Liver (tissue), 9 donors: ENCODE results near the gene SLC14A1. TPM values are rescaled to one million over a fixed set of nuclear protein-coding genes. Genes with fewer than 3 reads are reported as not detected.

Source experiments
- DNase-seq: peaks from one replicate; pipeline ENCODE4 v3.0.0-alpha.2; 2017; ENCODE audit warnings: low spot score
- H3K27ac ChIP-seq, 2 donors: one replicate each; pipeline ENCODE4 v1.7.0; 2013; ENCODE audit warnings: inconsistent platforms in 2 of 2, low read length in 2 of 2, control low read depth in 1 of 2, low read depth in 1 of 2, mild to moderate bottlenecking in 1 of 2
- H3K27me3 ChIP-seq, 4 donors: one replicate each; pipeline versions ENCODE4 v1.6.1 to v1.7.0; 2013; ENCODE audit warnings: low read length in 3 of 4, inconsistent platforms in 1 of 4, mild to moderate bottlenecking in 1 of 4, moderate library complexity in 1 of 4; ENCODE audit not compliant: control insufficient read depth in 4 of 4, insufficient read depth in 4 of 4
- H3K36me3 ChIP-seq, 4 donors: one replicate each; pipeline versions ENCODE4 v1.6.1 to v1.7.0; 2013; ENCODE audit warnings: low read length in 3 of 4, mild to moderate bottlenecking in 3 of 4, low read depth in 1 of 4, moderate library complexity in 1 of 4; ENCODE audit not compliant: control insufficient read depth in 4 of 4, insufficient read depth in 3 of 4
- H3K4me1 ChIP-seq, 4 donors: one replicate each; pipeline versions ENCODE4 v1.6.1 to v1.7.0; 2013; ENCODE audit warnings: low read length in 3 of 4, mild to moderate bottlenecking in 3 of 4, moderate library complexity in 1 of 4; ENCODE audit not compliant: control insufficient read depth in 4 of 4, insufficient read depth in 4 of 4
- H3K4me3 ChIP-seq, 3 donors: one replicate each; pipeline versions ENCODE4 v1.6.1 to v1.7.0; 2013; ENCODE audit warnings: low read length in 3 of 3, control low read depth in 1 of 3, low read depth in 1 of 3, mild to moderate bottlenecking in 1 of 3
- H3K9ac ChIP-seq, 2 donors: one replicate each; pipeline ENCODE4 v1.7.0; 2013; ENCODE audit warnings: low read length in 2 of 2, mild to moderate bottlenecking in 2 of 2, moderate library complexity in 2 of 2, control low read depth in 1 of 2, low read depth in 1 of 2
- H3K9me3 ChIP-seq, 4 donors: one replicate each; pipeline versions ENCODE4 v1.6.1 to v1.7.0; 2013; ENCODE audit warnings: low read length in 3 of 4; ENCODE audit not compliant: control insufficient read depth in 4 of 4
- CTCF ChIP-seq: fragments of 150-350 bp; IDR thresholded peaks from 2 replicates; pipeline ENCODE4 v1.5.1; 2017; ENCODE audit warnings: improper control_type of control experiment, low read depth, low read length; ENCODE audit not compliant: missing input control
- EGR1 ChIP-seq, 2 donors: IDR thresholded peaks; 2 replicates each; pipeline ENCODE4 v1.6.1; 2016 to 2018; ENCODE audit warnings: antibody characterized with exemption in 2 of 2, low read depth in 2 of 2
- FOXA2 ChIP-seq: IDR thresholded peaks from 2 replicates; pipeline ENCODE4 v1.6.1; 2016; ENCODE audit warnings: antibody characterized with exemption
- GABPA ChIP-seq, 2 donors: IDR thresholded peaks in 1 of 2; conservative IDR thresholded peaks in 1 of 2; 2 replicates each; pipeline ENCODE4 v1.6.1; 2016; ENCODE audit warnings: antibody characterized with exemption in 2 of 2, mild to moderate bottlenecking in 1 of 2, moderate library complexity in 1 of 2
- HNF4G ChIP-seq: IDR thresholded peaks from 2 replicates; pipeline ENCODE4 v1.6.1; 2016; ENCODE audit warnings: antibody characterized with exemption
- JUND ChIP-seq, 2 donors: IDR thresholded peaks; 2 replicates each; pipeline ENCODE4 v1.6.1; 2016; ENCODE audit warnings: antibody characterized with exemption in 2 of 2
- NR2F2 ChIP-seq: IDR thresholded peaks from 2 replicates; pipeline ENCODE4 v1.6.1; 2016; ENCODE audit warnings: antibody characterized with exemption
- RAD21 ChIP-seq, 2 donors: IDR thresholded peaks; 2 replicates each; pipeline ENCODE4 v1.6.1; 2016; ENCODE audit warnings: antibody characterized with exemption in 2 of 2, mild to moderate bottlenecking in 2 of 2
- REST ChIP-seq: IDR thresholded peaks from 2 replicates; pipeline ENCODE4 v1.6.1; 2016; ENCODE audit warnings: antibody characterized with exemption, mild to moderate bottlenecking
- RXRA ChIP-seq, 2 donors: IDR thresholded peaks; 2 replicates each; pipeline ENCODE4 v1.6.1; 2017 to 2018; ENCODE audit warnings: antibody characterized with exemption in 2 of 2, mild to moderate bottlenecking in 1 of 2
- SP1 ChIP-seq: IDR thresholded peaks from 2 replicates; pipeline ENCODE4 v1.6.1; 2018; ENCODE audit warnings: antibody characterized with exemption, mild to moderate bottlenecking
- TAF1 ChIP-seq: conservative IDR thresholded peaks from 2 replicates; pipeline ENCODE4 v1.6.1; 2016; ENCODE audit warnings: antibody characterized with exemption, mild to moderate bottlenecking
- YY1 ChIP-seq: IDR thresholded peaks from 2 replicates; pipeline ENCODE4 v1.6.1; 2016; ENCODE audit warnings: antibody characterized with exemption, mild to moderate bottlenecking
- WGBS: extraction: QIAGEN DNeasy Blood & Tissue Kit; methylation state at CpG from one replicate; pipeline ENCODE4 v1.1.7; 2013; 5-methylcytosine and 5-hydroxymethylcytosine counted together
- polyA plus RNA-seq, 2 donors: library from polyadenylated mRNA; stranded (reverse) in 1 of 2; unstranded in 1 of 2; fragments of 200-250 nt in 1 of 2; fragments of >200 nt in 1 of 2; fragmentation: Nextera tagmentation in 1 of 2; extraction: Ambion mirVana in 1 of 2; gene quantifications; one replicate each; pipeline versions ENCODE4 v1.2.1 to v1.2.3, GENCODE V29; 2013 to 2015
- total RNA-seq, 2 donors: library from RNA; depleted of rRNA; stranded (reverse); fragments of >200 nt; gene quantifications; one replicate each; pipeline ENCODE4 v1.2.3, GENCODE V29; 2014
- TF ChIP-seq, protein P1 (sequence below): IDR thresholded peaks from 2 replicates; pipeline ENCODE4 v1.6.1; 2016; ENCODE audit warnings: antibody characterized with exemption
- TF ChIP-seq, protein P2 (sequence below): IDR thresholded peaks from 2 replicates; pipeline ENCODE4 v1.6.1; 2016; ENCODE audit warnings: antibody characterized with exemption
- donor health status: healthy.
- donor health status: healthy.
- donor health status: healthy.
- donor health status: healthy.
- donor health status: healthy.

The SLC14A1 gene
- total and polyA plus RNA-seq, 4 donors, result 0.56 to 96.7 (median 0.80) TPM

DNA sequence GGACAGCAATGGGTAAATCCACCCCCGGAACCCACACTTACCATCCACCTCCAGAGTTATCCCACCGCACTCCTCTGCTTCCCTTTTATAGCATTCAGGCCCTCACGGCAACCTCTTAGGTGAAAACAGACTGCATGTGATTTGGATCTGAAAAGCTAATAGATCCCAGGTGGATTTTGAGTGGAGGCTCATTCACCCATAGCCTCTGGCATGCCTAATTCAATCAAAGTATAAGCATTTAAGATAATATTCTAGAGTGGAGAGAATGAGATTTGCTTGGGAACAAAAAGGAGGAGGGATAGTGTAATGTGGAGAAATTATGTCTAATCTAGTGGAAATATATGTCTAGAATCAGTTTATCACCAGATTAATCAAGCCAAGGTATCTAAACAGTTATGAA lies 17.1 kb downstream of the SLC14A1 start:
- H3K4me1 ChIP-seq, result peaks cover 0 to 3% (median 0%) of the 10 kb centered on the region in 4 donors
- no peak overlapping the region for H3K4me3 ChIP-seq
- no peaks in the 10 kb centered on the region for H3K36me3 ChIP-seq
- H3K27me3 ChIP-seq, result no peaks in the 10 kb centered on the region
- DNase-seq, result no peak
- H3K9me3 ChIP-seq, result no peaks in the 10 kb centered on the region
- WGBS, result 90% methylated on average over 3 of the region's 3 CpGs
- H3K9ac ChIP-seq, result no peak overlapping the region
- TF ChIP-seq SP1, result no peak
- TF ChIP-seq GABPA (IDR thresholded peaks at IDR 0.05 in 1 of 2, conservative IDR thresholded peaks at IDR 0.05 in 1 of 2), result no peak
- TF ChIP-seq EGR1 (IDR thresholded peaks at IDR 0.05; ENCODE audit: low read depth in 2 of 2), result no peak
- TF ChIP-seq JUND (IDR thresholded peaks at IDR 0.05), result no peak
- no peak for TF ChIP-seq FOXA2
- TF ChIP-seq YY1, result no peak
- TF ChIP-seq NR2F2, result no peak
- TF ChIP-seq RXRA (IDR thresholded peaks at IDR 0.05), result no peak
- TF ChIP-seq, protein P1, sequence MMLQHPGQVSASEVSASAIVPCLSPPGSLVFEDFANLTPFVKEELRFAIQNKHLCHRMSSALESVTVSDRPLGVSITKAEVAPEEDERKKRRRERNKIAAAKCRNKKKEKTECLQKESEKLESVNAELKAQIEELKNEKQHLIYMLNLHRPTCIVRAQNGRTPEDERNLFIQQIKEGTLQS, result no peak
- TF ChIP-seq CTCF, result no peak
- H3K27ac ChIP-seq, result no peak overlapping the region

GRCh38 chr18:45745817-45746461 lies 22.0 kb downstream of the SLC14A1 start:
- TF ChIP-seq NR2F2, result no peak
- no peak for TF ChIP-seq YY1
- no peak for TF ChIP-seq REST
- no peak for TF ChIP-seq SP1
- Histone ChIP-seq H3K27me3 (no peaks in the 10 kb centered on the region), H3K4me3 (no peak overlapping the region), H3K27ac (no peak overlapping the region), H3K9me3 (no peaks in the 10 kb centered on the region), H3K9ac (no peak overlapping the region), H3K36me3 (no peaks in the 10 kb centered on the region), H3K4me1 (peaks cover 0 to 3% (median 0%) of the 10 kb centered on the region in 4 donors)
- no peak for DNase-seq
- WGBS, result 68% methylated on average over 5 of the region's 5 CpGs

DNA sequence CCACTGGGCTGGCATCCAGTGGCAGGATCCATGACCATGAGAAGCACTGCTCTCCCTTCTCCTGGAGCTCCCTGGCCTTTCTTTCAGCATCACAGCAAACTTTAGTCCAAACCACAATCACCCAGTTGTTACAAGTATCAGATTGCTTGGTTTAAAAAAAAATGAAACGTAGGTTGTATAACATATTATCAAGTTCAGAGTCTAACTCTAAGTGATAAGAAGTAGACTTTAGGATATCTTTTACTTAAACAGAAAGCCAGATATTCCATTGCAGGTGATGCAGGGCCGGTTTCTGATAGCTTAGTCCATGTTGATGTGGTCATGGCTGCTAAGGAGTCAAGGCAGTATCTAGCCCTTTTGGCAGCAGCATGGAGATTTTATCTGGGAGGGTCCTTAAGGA lies 24.5 kb downstream of the SLC14A1 start:
- no peak for DNase-seq
- WGBS, result 84% methylated on average over 2 of the region's 2 CpGs
- no peaks in the 10 kb centered on the region for H3K27me3 ChIP-seq
- H3K36me3 ChIP-seq, result no peaks in the 10 kb centered on the region
- no peaks in the 10 kb centered on the region for H3K9me3 ChIP-seq
- no peak overlapping the region for H3K27ac ChIP-seq
- H3K9ac ChIP-seq, result no peak overlapping the region
- TF ChIP-seq JUND (IDR thresholded peaks at IDR 0.05) (no peak), RAD21 (IDR thresholded peaks at IDR 0.05) (no peak), TAF1 (no peak), CTCF (no peak), EGR1 (IDR thresholded peaks at IDR 0.05; ENCODE audit: low read depth in 2 of 2) (no peak), RXRA (IDR thresholded peaks at IDR 0.05) (no peak), GABPA (IDR thresholded peaks at IDR 0.05 in 1 of 2, conservative IDR thresholded peaks at IDR 0.05 in 1 of 2) (no peak), HNF4G (no peak)
- TF ChIP-seq, protein P2, sequence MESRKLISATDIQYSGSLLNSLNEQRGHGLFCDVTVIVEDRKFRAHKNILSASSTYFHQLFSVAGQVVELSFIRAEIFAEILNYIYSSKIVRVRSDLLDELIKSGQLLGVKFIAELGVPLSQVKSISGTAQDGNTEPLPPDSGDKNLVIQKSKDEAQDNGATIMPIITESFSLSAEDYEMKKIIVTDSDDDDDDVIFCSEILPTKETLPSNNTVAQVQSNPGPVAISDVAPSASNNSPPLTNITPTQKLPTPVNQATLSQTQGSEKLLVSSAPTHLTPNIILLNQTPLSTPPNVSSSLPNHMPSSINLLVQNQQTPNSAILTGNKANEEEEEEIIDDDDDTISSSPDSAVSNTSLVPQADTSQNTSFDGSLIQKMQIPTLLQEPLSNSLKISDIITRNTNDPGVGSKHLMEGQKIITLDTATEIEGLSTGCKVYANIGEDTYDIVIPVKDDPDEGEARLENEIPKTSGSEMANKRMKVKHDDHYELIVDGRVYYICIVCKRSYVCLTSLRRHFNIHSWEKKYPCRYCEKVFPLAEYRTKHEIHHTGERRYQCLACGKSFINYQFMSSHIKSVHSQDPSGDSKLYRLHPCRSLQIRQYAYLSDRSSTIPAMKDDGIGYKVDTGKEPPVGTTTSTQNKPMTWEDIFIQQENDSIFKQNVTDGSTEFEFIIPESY, result no peak
- H3K4me3 ChIP-seq, result no peak overlapping the region
- H3K4me1 ChIP-seq, result peaks cover 0 to 3% (median 0%) of the 10 kb centered on the region in 4 donors
